OCI-LY1 (cell line): Measurements from ENCODE around the gene PRSS57.

ENCODE experiments used
- H2AFZ ChIP-seq: fragments of 200-600 bp; sonication (generic), shearing (Covaris generic); 2 replicates; pipeline ENCODE4 v1.6.0; 2014; ENCODE audit warnings: antibody characterized with exemption, mild to moderate bottlenecking, low read length
- H3F3A ChIP-seq: fragments of 200-600 bp; sonication (generic), shearing (Covaris generic); 2 replicates; pipeline ENCODE4 v1.6.0; 2014; ENCODE audit warnings: mild to moderate bottlenecking, antibody characterized with exemption, low read length, moderate library complexity; ENCODE audit not compliant: insufficient read depth
- H3K27ac ChIP-seq: fragments of 200-600 bp; sonication (generic); 2 replicates; pipeline ENCODE4 v1.5.1; 2014; ENCODE audit warnings: low read length, mixed run types, mild to moderate bottlenecking, low read depth; ENCODE audit not compliant: poor library complexity, severe bottlenecking
- H3K27me3 ChIP-seq: fragments of 200-600 bp; sonication (generic); 2 replicates; pipeline ENCODE4 v1.6.0; 2014; ENCODE audit warnings: antibody characterized with exemption, mild to moderate bottlenecking, low read length, moderate library complexity; ENCODE audit not compliant: insufficient read depth
- H3K36me3 ChIP-seq: fragments of 200-600 bp; sonication (generic); 2 replicates; pipeline ENCODE4 v1.6.1; 2014; ENCODE audit warnings: mild to moderate bottlenecking, antibody characterized with exemption, low read length, moderate library complexity, mixed read lengths; ENCODE audit not compliant: insufficient read depth
- H3K4me1 ChIP-seq: fragments of 200-600 bp; sonication (generic); 2 replicates; pipeline ENCODE4 v1.5.1; 2014; ENCODE audit warnings: mild to moderate bottlenecking, low read length, moderate library complexity; ENCODE audit not compliant: insufficient read depth, severe bottlenecking
- H3K4me2 ChIP-seq: fragments of 200-600 bp; sonication (generic), shearing (Covaris generic); 2 replicates; pipeline ENCODE4 v1.6.1; 2014; ENCODE audit warnings: low read length
- H3K4me3 ChIP-seq: fragments of 200-600 bp; sonication (generic); 2 replicates; pipeline ENCODE4 v1.5.1; 2014; ENCODE audit warnings: low read length, low read depth, mild to moderate bottlenecking, mixed read lengths; ENCODE audit not compliant: poor library complexity, severe bottlenecking
- H3K79me2 ChIP-seq: fragments of 200-600 bp; shearing (Covaris generic); 2 replicates; pipeline ENCODE4 v1.6.1; 2016; ENCODE audit warnings: mixed run types, low read length, mixed read lengths; ENCODE audit not compliant: insufficient read depth
- H3K9ac ChIP-seq: fragments of 200-600 bp; sonication (generic), shearing (Covaris generic); 2 replicates; pipeline ENCODE4 v1.6.1; 2014; ENCODE audit warnings: mild to moderate bottlenecking, low read length, mixed read lengths
- H3K9me2 ChIP-seq: fragments of 200-600 bp; sonication (generic), shearing (Covaris generic); 2 replicates; pipeline ENCODE4 v1.6.1; 2014; ENCODE audit warnings: low read depth, mild to moderate bottlenecking, low read length, mixed read lengths
- H3K9me3 ChIP-seq: fragments of 200-600 bp; shearing (Covaris generic); 2 replicates; pipeline ENCODE4 v1.6.1; 2014; ENCODE audit warnings: low read length, mixed read lengths
- H4K20me1 ChIP-seq: fragments of 200-600 bp; sonication (generic), shearing (Covaris generic); 2 replicates; pipeline ENCODE4 v1.6.0; 2016; ENCODE audit warnings: mild to moderate bottlenecking, low read length; ENCODE audit not compliant: insufficient read depth
- EZH2 ChIP-seq: fragments of 200-600 bp; sonication (generic), shearing (Covaris generic); IDR thresholded peaks from 2 replicates; pipeline ENCODE4 v1.8.0; 2017; ENCODE audit warnings: borderline replicate concordance, mixed run types, mild to moderate bottlenecking, antibody characterized with exemption, low read length, moderate library complexity, mixed read lengths
- TF ChIP-seq, protein P1 (sequence below): fragments of 200-600 bp; sonication (generic), shearing (Covaris generic); IDR thresholded peaks from 2 replicates; pipeline ENCODE4 v1.5.1; 2017; ENCODE audit warnings: mild to moderate bottlenecking, antibody characterized with exemption, low read length, moderate library complexity, mixed read lengths

PRSS57 gene

DNA sequence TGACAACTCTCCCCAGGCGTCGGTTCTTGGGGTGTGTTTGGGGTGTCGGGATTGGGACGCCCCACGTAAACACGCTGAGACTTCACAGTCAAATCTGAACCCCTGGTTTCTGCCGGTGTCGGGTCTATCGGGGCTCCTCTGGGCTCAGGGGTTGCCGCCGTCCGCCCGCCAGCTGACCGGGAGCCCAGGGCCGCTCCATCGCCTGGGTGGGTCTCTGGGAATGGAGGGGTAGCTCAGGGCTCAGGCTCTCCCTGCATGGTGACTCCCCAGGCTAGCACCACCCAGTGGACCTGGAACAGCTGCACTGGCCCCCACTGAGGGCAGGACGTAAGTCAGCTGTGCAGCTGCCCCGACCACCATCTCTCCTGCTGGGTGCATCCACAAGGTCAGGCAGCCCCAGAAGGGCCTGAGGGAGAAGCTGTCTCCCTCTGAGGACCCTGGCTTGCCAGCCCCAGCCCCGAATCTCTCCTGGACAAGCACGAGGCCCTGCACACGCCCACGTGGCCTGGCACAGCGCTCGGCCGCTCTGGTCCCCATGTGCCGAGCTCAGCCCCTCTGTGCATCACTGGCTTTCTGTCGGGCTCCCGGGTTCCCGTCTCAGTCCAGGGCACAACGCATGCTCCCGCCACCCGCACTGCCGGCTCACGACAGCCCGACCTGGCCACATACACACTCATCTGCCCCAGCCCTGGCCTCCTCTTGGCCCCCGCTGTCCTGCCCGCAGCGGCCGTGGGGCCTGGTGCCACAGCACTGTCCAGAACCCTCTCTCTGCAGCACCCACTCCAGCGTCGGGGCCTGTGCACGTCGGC is 38.3 kb downstream of the PRSS57 start:
- no peak overlapping the region for H3K4me3 ChIP-seq
- peaks cover 58% of the 10 kb centered on the region for H3K36me3 ChIP-seq
- no peaks in the 10 kb centered on the region for H3K9me2 ChIP-seq
- H4K20me1 ChIP-seq: no peaks in the 10 kb centered on the region
- peaks cover 41% of the 10 kb centered on the region for H3K4me1 ChIP-seq
- no peak for TF ChIP-seq EZH2
- TF ChIP-seq, protein P1, sequence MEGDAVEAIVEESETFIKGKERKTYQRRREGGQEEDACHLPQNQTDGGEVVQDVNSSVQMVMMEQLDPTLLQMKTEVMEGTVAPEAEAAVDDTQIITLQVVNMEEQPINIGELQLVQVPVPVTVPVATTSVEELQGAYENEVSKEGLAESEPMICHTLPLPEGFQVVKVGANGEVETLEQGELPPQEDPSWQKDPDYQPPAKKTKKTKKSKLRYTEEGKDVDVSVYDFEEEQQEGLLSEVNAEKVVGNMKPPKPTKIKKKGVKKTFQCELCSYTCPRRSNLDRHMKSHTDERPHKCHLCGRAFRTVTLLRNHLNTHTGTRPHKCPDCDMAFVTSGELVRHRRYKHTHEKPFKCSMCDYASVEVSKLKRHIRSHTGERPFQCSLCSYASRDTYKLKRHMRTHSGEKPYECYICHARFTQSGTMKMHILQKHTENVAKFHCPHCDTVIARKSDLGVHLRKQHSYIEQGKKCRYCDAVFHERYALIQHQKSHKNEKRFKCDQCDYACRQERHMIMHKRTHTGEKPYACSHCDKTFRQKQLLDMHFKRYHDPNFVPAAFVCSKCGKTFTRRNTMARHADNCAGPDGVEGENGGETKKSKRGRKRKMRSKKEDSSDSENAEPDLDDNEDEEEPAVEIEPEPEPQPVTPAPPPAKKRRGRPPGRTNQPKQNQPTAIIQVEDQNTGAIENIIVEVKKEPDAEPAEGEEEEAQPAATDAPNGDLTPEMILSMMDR: no peak
- no peak overlapping the region for H3K9ac ChIP-seq
- H3K4me2 ChIP-seq: peak overlapping the region; percentile 7; the same call in 1 of the 2 replicates
- no peaks in the 10 kb centered on the region for H3K9me3 ChIP-seq
- H2AFZ ChIP-seq: no peak overlapping the region
- no peaks in the 10 kb centered on the region for H3F3A ChIP-seq
- no peak overlapping the region for H3K27ac ChIP-seq
- no peaks in the 10 kb centered on the region for H3K27me3 ChIP-seq
- H3K79me2 ChIP-seq: peaks cover 86% of the 10 kb centered on the region

DNA sequence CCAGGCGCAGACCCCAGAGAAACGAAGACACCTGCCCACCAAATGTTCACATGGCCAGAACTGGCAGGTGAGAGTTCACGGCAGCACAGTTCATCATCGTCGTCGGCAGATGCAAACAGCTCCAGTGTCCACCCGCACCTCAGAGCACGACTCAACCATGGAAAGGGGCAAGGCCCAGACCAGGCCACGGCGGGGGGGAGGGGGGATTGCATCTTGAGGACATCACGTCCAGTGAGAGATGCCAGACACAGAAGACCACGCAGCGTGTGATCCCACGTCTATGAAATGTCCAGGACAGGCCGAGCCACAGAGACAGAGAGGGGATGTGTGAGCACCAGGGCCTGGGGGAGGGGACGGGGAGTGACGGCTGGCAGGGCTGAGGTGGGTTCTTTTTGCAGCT is 39.6 kb downstream of the PRSS57 start:
- Histone ChIP-seq H4K20me1 (no peaks in the 10 kb centered on the region), H3K9ac (no peak overlapping the region), H3K4me2 (no peak overlapping the region), H3K27me3 (no peaks in the 10 kb centered on the region), H3K9me3 (no peaks in the 10 kb centered on the region), H3K9me2 (no peaks in the 10 kb centered on the region), H3K4me3 (no peak overlapping the region), H3K79me2 (peaks cover 74% of the 10 kb centered on the region), H3K4me1 (peaks cover 32% of the 10 kb centered on the region), H3K27ac (no peak overlapping the region), H3F3A (no peaks in the 10 kb centered on the region), H3K36me3 (peaks cover 70% of the 10 kb centered on the region), H2AFZ (no peak overlapping the region)
- TF ChIP-seq, protein P1: no peak
- TF ChIP-seq EZH2: no peak

- Histone ChIP-seq H3K9ac (no peak overlapping the region), H3K36me3 (peaks cover 82% of the 10 kb centered on the region), H3K27ac (no peak overlapping the region), H3K4me3 (no peak overlapping the region), H4K20me1 (no peaks in the 10 kb centered on the region), H3K9me3 (no peaks in the 10 kb centered on the region), H3K79me2 (peaks cover 51% of the 10 kb centered on the region), H3K9me2 (no peaks in the 10 kb centered on the region), H3K4me1 (peaks cover 9% of the 10 kb centered on the region), H3K27me3 (no peaks in the 10 kb centered on the region), H3K4me2 (no peak overlapping the region), H2AFZ (no peak overlapping the region), H3F3A (no peaks in the 10 kb centered on the region)
- no peak for TF ChIP-seq EZH2
Observed at GRCh38 chr19:653425-653824, 41.8 kb downstream of the PRSS57 start.
